Esophagus muscularis mucosa (tissue), 4 donors: ENCODE results near the gene IVL.

Experiments used
- EP300 ChIP-seq: sonication (generic); formaldehyde crosslinking; IDR thresholded peaks from one replicate; pipeline ENCODE4 v1.6.1; 2017; ENCODE audit warnings: antibody characterized with exemption
- POLR2A ChIP-seq: fragments of 450-650 bp; IDR thresholded peaks from one replicate; pipeline ENCODE4 v1.6.1; 2017; ENCODE audit warnings: antibody characterized with exemption, moderate library complexity, mild to moderate bottlenecking, low read depth
- POLR2AphosphoS5 ChIP-seq, 2 donors: sonication (generic); formaldehyde crosslinking; IDR thresholded peaks; one replicate each; pipeline ENCODE4 v1.6.1; 2017; ENCODE audit warnings: antibody characterized with exemption in 2 of 2
- TF ChIP-seq, protein P1 (sequence below), 3 experiments: fragments of 200-600 bp in 2 of 3; fragments of 450-650 bp in 1 of 3; sonication (generic) in 2 of 3; IDR thresholded peaks; one replicate each; pipeline ENCODE4 v1.5.1; 2017 to 2019; ENCODE audit warnings: antibody characterized with exemption in 3 of 3, mild to moderate bottlenecking in 2 of 3, moderate library complexity in 1 of 3

DNA sequence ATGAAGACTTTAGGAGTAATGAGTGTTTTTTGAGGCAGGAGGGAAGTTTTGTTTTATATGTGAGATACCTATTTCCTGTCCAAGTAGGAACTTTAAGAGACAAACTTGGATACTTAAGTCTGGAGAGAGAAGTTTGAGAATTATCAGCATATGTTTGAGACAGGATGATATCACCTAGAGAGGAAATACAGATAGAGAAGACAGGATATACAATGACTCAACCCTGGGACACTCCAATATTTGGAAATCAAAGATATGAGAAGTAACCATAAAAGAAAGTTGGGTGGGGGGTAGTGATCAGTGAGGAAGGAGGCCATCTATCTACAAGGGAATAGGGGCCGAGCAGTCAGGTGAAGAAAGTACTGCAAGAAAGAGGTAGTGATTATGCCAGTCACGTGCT lies 42.0 kb upstream of the IVL start:
- TF ChIP-seq, protein P1, sequence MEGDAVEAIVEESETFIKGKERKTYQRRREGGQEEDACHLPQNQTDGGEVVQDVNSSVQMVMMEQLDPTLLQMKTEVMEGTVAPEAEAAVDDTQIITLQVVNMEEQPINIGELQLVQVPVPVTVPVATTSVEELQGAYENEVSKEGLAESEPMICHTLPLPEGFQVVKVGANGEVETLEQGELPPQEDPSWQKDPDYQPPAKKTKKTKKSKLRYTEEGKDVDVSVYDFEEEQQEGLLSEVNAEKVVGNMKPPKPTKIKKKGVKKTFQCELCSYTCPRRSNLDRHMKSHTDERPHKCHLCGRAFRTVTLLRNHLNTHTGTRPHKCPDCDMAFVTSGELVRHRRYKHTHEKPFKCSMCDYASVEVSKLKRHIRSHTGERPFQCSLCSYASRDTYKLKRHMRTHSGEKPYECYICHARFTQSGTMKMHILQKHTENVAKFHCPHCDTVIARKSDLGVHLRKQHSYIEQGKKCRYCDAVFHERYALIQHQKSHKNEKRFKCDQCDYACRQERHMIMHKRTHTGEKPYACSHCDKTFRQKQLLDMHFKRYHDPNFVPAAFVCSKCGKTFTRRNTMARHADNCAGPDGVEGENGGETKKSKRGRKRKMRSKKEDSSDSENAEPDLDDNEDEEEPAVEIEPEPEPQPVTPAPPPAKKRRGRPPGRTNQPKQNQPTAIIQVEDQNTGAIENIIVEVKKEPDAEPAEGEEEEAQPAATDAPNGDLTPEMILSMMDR (IDR thresholded peaks at IDR 0.05): no peak
- no peak for TF ChIP-seq EP300
- TF ChIP-seq POLR2AphosphoS5 (IDR thresholded peaks at IDR 0.05): no peak
- TF ChIP-seq POLR2A: no peak
